Suppressor macrophage treated with lipopolysaccharide for 1 hour (primary cell): ENCODE measurements around the gene BTBD9.

Source experiments
- DNase-seq, 3 donors: peaks; one replicate each; pipeline ENCODE4 v3.0.0-alpha.2; 2020 to 2022

The BTBD9 gene

DNA sequence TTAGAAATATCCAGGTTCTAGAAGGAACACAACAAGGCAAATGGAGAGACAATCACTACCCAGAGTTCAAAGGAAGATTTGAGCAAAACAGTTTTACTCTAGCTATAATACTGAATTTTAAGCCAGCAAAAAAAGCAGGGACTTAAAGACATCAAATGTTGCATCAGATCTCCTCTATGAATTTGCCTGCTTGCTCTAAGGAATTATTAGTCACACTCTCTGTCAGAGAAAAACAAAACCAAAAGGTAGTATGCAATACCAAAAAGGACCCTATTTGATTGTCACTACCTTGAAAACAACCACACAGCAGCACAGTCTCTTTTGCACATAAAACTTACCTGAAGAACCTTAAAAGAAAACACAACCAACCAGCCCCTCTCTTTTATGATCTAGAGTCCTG is 46.3 kb downstream of the BTBD9 start:
- no peak for DNase-seq

DNA sequence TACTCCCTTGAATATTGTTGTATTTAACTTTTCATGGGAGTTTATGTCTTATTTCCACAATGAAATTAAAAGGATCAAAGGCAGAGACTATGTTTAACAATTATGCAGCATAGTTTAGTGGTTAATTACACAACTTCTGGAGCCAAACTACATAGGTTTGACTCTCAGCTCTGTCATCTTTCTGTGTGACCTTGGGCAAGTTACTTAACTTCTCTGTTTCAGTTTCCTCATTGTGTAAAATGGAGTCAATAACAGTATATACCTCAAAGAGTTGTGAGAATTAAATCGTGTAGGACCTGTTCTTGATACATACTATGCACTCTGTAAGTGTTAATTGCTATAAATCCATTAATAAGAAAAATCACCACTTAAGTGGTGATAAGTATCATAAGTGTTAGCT is 48.3 kb downstream of the BTBD9 start:
- DNase-seq = peak in 2 of 3 donors; percentile 21 to 31

DNA sequence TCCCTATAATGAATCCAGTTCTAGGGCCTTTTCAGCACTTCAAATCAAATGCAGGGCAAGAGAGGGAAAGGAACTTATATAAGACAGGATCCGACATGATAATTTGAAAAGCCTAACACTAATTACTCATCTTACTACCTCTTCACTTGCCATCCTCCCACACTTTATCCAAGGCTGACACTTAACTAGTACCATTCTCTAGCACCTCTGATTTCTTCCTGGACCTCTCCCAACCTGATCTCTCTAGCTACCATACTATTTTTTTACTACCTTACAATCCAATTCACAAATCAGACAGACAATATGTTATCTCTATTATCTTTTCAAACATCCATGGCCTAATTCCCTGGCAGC is 50.4 kb downstream of the BTBD9 start:
- no peak for DNase-seq

DNA sequence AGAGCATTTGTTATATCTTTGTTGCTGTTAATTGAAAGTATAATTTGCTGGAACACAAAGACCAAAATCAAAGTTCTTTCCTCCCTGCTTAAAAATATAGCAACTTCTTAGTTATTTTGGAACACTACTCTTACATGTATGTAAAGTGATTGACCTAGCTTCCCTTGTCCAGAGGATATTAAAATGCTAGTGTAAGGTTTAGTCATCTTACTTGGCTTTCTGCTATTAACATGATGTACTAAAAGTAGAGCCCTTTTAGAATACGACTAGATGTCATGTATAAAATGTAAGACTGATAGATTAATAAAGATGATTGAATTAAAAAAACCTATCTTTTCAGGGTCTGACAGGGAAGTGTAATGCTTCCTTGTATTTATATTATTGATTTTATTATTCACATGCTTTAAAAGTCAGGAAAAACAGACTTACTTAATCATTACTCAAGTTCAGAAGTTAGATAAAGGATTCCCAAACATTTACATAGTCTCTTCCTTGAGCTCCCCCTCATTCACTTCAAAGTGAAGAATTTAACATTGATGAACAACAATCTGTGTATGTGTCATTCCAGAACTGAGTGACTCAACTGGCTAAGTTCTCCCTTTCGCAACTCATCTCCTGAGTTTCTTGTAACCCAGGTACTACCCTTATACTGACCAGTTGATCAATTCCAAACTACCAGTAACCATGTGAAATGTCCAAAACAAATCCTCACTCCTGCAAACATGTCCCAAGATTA is 50.9 kb downstream of the BTBD9 start:
- peak; percentile 8 to 24 (median 22) for DNase-seq

DNA sequence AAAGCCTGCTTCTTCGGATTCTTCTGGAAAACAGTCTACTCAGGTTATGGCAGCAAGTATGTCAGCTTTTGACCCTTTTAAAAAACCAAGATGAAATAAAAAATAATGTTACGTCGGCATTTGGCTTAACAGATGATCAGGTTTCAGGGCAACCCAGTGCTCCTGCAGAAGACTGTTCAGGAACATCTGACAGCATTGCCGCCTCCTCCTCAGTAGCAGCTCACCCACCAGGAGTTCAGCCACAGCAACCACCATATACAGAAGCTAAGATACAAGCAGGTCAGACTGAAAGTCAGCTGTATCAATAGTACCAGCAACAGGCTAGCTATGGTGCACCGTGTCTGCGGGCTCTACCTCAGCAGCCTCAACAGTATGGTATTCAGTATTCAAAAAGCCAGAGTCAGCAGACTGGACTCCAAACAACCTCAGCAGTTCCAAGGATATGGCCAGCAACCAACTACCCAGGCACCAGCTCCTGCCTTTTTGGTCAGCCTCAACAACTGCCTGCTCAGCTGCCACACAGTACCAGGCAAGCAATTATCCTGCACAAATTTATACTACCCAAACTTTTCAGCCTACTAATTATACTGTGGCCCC is 51.9 kb downstream of the BTBD9 start:
- DNase-seq = no peak

DNA sequence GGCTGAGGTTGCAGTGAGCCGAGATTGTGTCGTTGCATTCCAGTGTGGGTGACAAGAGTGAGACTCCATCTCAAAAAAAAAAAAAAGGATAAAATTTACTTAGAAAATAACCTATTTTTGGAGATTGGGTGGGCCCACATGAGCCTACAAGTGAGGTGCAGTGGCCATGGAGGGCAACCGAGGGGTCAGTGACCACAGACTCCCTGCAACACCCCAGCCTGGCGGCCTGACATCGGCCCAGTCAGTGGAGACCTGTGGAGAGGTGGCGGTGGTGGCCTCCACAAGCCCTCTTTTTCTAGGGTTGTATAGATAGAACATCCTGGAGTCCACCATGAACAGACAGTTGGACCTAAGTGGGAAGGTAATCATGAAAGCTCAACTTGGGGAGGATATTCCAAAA is 52.7 kb downstream of the BTBD9 start:
- DNase-seq = no peak

DNA sequence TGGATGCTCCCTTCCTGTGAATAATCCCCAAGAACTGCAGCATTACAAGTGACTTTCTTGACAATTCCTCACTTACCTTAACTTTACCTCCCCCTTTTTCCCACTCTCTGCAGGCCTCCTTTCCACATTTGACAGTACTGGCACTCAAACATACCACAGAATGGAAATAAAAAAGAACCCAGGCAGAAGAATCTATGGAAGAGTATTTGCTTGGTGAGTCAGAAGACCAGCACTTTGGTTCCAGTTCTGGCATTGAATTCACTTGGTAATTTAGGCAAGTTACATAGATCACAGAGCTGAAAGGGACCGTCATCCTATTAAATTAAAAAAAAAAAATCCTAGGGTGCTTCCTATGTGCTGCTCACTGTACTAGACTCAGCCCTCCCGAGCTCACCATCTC is 55.0 kb downstream of the BTBD9 start:
- no peak for DNase-seq

DNA sequence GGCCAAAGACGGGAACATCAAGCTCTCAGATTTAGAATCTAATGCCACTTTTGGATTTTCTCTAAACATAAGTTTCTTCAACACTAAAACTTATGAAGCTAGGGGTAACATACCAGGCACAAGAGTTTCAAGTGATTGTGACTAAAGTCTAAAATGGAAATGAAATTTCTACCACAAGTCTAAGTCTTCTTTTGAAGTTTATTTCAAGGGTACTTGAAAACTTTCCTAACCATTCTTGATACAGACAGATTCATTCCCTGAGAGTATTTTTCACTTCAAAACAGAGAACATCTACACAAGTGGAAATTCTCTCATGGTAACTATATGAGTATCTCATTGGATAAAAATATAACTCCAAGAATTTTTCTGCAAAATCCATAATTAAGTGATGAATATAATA is 56.2 kb downstream of the BTBD9 start:
- DNase-seq = no peak

DNA sequence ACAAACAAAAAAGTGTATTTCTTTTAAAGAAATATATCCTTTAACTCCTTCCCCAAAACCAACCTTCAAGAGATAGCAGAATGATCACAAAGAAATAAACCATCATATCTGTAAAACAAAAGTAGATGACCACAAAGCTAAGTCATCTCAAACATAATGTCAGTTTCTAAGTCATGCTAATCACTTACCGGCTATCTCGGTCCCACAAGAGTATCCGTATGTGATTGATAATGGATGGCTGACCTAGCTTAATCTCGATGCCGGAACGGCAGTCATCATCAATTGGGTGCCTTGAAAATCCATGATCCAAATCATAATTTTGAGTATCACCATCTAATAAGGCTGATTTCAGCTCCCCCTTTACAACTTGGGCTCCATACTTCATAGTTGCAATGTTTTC is 59.7 kb downstream of the BTBD9 start:
- DNase-seq = no peak

DNA sequence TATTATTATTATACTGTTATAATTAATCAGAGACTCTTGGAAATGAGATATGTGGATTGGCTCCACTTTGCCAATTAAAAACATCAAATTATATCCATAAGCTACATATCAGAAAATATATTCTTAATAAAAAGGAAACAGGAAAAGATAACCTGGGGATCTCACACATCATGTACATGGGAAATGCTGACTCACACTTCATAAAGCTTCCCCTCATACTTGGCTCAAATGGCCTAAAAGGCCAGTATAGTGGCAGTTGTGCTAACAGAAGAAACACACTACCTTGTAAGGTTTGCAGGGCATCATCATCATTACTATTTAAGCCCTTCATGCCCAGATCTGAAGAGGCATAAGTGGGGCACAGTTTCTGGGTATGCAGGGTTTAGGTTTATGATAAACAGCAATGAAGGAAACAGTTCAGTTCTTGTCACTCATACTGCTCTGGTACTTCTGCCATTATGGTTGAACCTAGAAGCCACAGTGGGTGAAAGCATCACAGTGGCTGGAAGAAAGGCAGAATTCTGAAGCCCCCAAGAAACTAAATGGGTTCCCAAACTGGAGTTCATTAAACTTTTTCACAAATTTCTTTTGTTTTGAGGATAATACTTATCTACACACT is 60.6 kb downstream of the BTBD9 start:
- DNase-seq = no peak

DNA sequence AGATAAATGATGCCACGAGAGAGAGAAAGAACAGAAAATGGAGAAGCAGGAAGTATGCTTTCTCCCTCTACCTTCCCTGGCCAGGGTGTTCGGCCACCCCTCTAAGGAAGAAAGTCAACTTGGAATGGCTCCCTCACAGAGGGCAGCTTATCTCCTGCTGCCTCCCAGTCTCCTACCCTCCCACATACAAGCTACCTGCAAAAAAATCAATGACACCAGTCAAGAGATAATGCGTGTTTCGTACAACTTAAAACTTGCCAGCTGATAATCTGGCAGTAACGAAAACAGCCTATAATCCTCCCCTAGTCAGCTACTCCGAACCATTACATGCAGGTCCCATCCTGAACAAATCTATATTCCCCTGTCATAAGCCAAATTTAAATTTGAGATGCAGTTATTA is 61.7 kb downstream of the BTBD9 start:
- no peak for DNase-seq

DNA sequence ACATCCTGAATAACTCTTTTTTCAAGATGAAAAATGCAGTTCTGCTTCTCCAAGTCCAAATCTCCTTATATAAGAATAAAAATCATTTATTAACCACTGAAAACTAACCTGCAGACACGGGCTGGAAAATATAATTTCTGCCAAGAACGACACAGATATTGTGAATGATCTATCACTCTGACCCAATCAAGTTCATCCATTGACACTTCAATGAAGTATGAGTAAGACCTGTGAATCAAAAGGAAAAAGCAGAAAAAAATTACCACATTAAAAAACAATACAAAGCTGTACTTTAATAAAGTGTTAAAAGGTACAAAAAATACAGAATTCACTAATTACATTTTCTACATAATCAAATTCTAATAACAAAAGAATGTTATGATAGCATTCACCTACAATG is 62.2 kb downstream of the BTBD9 start:
- no peak for DNase-seq

DNA sequence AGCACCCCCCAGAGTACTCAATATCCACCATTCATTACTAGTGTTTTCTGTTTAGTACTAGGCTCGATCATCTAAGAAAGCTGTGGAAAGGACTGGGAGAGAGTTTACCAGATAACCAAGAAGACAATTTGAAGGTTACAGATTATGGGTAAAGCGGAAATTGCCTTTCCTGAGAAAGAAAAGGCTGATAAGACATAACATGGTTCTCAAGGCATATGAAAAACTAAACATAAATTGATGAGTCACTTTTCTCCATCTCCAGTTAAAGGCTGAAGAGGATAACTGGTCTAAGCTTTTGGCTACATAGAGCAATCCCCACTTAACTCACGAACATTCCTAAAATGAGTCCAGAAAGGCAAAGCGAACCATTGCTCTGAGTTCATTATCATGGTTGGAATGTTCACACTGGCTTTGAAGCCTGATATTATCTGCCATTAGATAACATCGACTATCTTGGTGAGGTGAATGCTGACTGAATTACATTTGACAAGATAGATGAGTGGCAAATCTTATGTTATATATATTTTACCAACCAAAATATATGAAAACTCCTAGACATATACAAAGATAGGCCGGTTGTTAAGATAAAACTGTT is 65.8 kb downstream of the BTBD9 start:
- no peak for DNase-seq

DNA sequence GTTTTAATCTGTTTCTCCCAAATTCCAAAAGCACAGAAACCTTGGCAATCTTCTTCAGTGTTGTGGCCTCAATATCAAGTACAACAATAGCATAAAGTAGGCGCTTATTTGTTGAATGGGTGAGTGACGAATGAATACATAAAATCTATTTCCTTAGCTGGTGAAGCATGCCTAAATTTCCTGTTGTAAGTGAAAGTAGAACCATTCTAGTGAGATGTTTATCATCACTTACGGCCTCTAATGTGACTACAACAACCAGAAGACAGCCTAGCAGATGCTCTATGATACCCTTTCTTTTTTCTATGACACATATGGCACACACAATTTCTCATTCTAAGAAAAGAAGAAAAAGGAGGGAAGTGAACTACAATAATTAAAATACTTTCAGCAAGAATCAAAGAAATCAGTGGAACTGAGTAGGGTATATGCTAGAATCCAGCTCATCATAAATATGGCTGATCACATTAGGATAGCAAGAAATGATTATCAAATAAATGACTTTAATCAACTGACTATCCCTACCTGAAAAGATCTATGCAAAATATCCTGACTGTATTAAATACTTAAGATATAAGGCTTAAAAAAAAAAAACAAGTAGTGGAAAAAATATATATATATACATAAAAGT is 67.4 kb downstream of the BTBD9 start:
- peak in 1 of 3 donors; percentile 22 for DNase-seq

DNA sequence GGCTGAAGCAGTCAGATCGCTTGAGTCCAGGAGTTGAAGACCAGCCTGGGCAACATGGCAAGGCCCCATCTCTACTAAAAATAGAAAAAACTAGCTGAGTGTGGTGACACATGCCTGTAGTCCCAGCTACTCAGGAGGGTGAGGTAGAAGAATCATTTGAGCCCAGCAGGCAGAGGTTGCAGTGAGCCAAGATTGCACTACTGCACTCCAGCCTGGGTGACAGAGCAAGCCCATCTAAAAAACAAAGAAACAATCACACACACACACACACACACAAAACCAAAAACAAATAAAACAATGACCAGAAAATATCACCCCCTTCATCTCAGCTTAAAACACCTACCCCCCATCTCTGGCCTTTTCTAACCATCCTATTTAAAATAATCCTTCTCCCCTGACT is 68.0 kb downstream of the BTBD9 start:
- no peak for DNase-seq

DNA sequence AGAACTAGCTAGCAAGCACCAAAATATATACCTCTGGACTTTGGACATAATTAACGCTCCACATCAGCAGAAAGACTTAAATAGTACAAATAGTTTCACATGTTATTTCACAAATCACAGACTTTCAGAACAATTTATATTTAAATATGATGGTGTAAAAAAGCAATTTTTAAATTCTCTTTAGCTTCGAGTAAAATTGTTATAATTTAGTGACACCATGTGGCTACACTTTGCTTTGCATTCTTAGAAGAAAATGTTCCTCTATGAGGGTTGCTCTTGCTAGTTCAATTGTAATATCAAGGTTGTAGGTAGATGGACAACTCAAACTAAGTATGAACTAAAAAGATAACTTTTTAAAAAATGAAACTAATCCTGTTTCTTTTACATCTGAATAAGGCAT is 69.0 kb downstream of the BTBD9 start:
- peak; percentile 8 to 24 (median 22) for DNase-seq

DNA sequence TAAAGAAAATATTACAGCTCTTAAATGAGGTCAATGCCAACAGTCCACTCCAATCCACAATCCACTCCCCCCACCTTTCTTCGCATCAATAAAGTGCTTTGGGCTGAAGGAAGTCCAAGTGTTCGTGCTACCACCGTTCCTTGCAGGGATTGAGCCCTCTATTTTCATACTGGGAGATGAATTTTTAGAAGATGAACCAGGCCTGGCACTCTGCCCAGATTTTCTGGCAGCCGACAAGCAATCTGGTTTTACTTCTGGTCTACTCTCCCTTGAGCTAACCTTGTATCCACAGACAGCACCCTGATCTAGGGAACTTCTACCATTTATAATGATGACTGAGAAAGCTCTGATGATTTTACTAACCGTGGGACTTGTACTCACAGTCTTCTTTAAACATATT is 72.3 kb downstream of the BTBD9 start:
- DNase-seq = no peak

DNA sequence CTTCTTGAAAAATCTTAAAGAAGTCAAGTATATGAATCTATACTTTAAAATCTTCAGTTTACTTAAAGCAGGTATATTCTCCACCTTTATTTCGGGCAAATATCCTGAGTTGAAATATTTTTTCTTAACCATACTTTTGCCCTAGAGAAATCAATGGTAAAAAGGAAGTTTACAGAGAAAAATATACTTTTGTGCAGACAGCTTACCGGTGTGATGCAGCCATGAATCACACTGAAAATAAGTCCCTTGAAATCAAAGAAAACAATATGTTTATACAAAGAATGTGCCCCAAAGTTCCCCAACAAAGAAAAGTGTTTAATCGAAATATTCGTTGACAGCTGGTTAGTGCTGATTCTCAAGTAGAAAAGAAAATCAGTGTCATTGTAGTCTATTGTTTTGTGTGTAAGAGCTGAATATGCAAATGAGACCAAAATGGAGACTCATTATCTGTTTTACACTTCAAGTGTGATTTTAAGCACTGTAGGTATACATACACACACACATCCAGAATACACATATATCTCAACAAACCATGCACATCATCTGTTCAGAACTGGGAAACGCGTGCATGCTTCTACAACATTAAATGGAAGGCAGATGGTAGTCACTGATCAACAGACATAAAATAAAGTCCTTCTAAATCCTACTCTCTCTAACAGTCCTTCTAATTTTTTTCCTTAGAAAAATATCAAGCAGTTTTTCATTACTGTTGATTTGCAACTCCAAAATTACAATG is 73.3 kb downstream of the BTBD9 start:
- no peak for DNase-seq

DNA sequence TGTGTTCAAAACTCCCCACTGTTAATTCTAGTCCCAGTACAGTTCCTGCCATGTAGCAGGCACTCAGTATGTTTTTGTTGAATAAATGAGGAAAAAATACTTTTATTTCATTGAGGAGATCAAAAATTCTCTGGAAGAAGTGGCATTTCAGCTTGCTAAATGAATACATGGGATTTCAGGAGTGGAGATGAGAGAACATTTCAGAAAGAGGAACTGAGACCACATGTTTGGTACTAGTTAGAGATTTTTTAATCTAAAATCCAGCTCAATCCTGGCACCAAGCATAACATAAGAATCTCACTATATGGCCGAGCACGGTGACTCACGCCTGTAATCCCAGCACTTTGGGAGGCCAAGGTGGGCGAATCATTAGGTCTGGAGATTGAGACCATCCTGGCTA is 75.4 kb downstream of the BTBD9 start:
- DNase-seq = no peak

DNA sequence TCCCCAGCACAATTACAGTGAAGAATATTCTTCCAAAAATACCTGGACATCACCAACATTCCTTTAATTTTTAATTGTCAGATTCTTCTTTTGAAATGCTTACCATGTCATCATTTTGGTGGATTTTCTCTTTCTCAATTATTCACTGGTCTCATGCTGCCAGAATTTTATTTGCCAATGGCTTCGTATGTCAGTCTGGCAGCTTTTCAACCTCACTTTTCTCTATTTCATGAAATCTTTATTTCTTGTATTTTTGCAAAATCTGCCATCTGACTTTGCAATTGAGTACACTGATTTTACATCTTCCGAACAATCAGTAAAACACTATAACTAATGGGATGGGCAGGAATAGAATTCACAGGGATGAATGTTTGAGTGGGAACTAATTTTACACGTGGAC is 84.1 kb downstream of the BTBD9 start:
- DNase-seq = no peak

DNA sequence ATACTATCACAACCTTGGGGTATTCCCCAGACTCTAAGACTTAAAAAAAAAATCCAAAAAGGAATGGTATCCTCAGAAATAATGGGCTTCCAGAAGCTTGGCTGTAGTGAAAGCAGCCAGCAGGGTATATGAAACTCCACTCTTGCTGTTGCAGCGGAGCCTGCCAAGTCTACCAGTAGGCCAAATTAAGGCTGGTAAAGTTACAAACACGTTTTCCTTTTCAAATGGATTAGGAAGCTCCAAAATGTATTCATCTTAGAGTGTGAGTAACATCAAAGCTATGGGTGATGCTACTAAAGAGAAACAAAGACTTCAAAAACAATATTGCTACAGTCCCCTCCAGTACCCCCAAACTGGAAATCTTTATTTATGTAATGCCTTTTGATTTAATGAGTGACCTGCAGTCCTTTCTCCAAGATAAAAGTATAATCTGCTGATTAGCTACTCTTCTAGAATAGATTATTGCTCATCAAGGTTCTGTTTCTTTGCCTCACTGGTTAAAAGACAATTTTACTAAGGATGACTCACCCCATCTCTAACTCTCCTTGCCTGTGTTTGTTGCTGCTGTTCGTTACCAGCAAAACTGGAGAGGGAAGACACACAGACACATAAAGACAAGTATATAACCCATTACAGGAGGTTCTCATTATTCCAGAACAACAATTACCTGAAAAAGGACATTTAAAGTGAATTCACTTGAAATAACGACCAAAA is 84.9 kb downstream of the BTBD9 start:
- no peak for DNase-seq

DNA sequence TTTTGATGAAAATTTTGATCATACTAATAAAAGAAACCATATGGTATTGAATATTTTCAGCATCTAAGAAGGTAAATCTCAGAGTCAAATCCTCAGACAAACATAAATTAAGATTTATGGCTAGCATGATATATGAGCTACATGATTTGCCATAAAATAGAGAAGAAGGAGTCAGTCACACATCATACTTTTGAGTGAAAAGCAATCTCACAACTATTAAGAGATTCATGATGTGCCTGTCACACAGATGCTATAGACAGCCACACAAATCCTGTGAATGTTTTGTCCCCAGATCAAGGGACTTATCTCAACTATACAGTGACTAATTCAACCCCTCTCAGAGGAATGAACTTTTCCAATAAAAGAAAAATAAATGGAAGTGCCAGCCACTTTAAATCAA is 85.7 kb downstream of the BTBD9 start:
- no peak for DNase-seq
